HCT116 (cell line): ENCODE measurements around the gene TGFBI. TPM values are rescaled to one million over a fixed set of nuclear protein-coding genes. Genes with fewer than 3 reads are reported as not detected.

ENCODE experiments used
- ATAC-seq: fragments of 200-7000 bp; cut with Tn5 transposase; 2 replicates; pipeline ENCODE4 v1.9.1; 2020; ENCODE audit warnings: mild to moderate bottlenecking, moderate library complexity
- BruUV-seq: library from RNA; stranded (reverse); fragments of 400-500 nt; replicated peaks from 2 replicates; lab custom pipeline; 2021; lab: Mats Ljungman, UMichigan
- CTCF ChIA-PET: fragments of 300-600 bp; sonication (Branson Sonifier 250); formaldehyde crosslinking; loops from one replicate; lab custom pipeline; 2021; ENCODE audit warnings: antibody characterized with exemption; lab: Charles Lee
- POLR2A ChIA-PET: fragments of 300-600, 350-600 bp; sonication (Branson Sonifier 250); formaldehyde crosslinking; loops from one replicate; lab custom pipeline; 2021; ENCODE audit warnings: antibody characterized with exemption; lab: Charles Lee
- RAD21 ChIA-PET, 2 experiments: fragments of 300-600 bp; sonication (Branson Sonifier 250); formaldehyde crosslinking; loops; one replicate each; lab custom pipeline; 2023; ENCODE audit warnings: low total read pairs in 2 of 2; ENCODE audit not compliant: uncharacterized antibody in 2 of 2, unreplicated experiment in 2 of 2, low non-redundant PET in 1 of 2; lab: Charles Lee
- DNase-seq: peaks from one replicate; pipeline ENCODE4 v3.0.0-alpha.2; 2010; ENCODE audit warnings: low read depth, low spot score
- H2AFZ ChIP-seq: fragments of 200-600 bp; shearing (Covaris generic), sonication (generic); 2 replicates; pipeline ENCODE4 v1.6.1; 2017; ENCODE audit warnings: low read depth, mixed run types, mixed read lengths, antibody characterized with exemption, low read length; ENCODE audit not compliant: poor library complexity, severe bottlenecking
- H3K27ac ChIP-seq: 2 replicates; pipeline ENCODE4 v1.5.1; 2012; ENCODE audit warnings: low read depth, low read length
- H3K27me3 ChIP-seq: fragments of 200-600 bp; sonication (generic); 2 replicates; pipeline ENCODE4 v1.6.1; 2016; ENCODE audit warnings: mixed run types, low read length, mixed read lengths; ENCODE audit not compliant: insufficient read depth
- H3K36me3 ChIP-seq, 2 experiments: fragments of 200-500 bp in 1 of 2; fragments of 200-600 bp in 1 of 2; sonication (Bioruptor generic) in 1 of 2; sonication (generic) in 1 of 2; 2 replicates each; pipeline versions ENCODE4 v1.5.1 to v1.6.1; 2014 to 2016; ENCODE audit warnings: low read length in 2 of 2, inconsistent platforms in 1 of 2, mixed read lengths in 1 of 2, mixed run types in 1 of 2; ENCODE audit not compliant: insufficient read depth in 2 of 2, control insufficient read depth in 1 of 2
- H3K4me1 ChIP-seq, 2 experiments: fragments of 200-600 bp in 1 of 2; sonication (generic) in 1 of 2; 2 replicates each; pipeline versions ENCODE4 v1.5.1 to v1.6.1; 2012 to 2017; ENCODE audit warnings: low read length in 2 of 2, inconsistent platforms in 1 of 2, mild to moderate bottlenecking in 1 of 2, mixed read lengths in 1 of 2, mixed run types in 1 of 2, moderate library complexity in 1 of 2; ENCODE audit not compliant: insufficient read depth in 2 of 2, control insufficient read depth in 1 of 2
- H3K4me2 ChIP-seq: fragments of 200-600 bp; sonication (generic); 2 replicates; pipeline ENCODE4 v1.6.1; 2017; ENCODE audit warnings: mixed run types, low read length, mixed read lengths
- H3K4me3 ChIP-seq, 2 experiments: fragments of 200-600 bp in 1 of 2; sonication (generic) in 1 of 2; replicated peaks in 1 of 2; 2 replicates each; pipeline ENCODE4 v1.5.1; 2011 to 2016; ENCODE audit warnings: low read length in 2 of 2, control low read depth in 1 of 2, low read depth in 1 of 2, mild to moderate bottlenecking in 1 of 2, mixed read lengths in 1 of 2, mixed run types in 1 of 2
- H3K79me2 ChIP-seq: fragments of 200-600 bp; sonication (generic); 2 replicates; pipeline ENCODE4 v1.6.1; 2017; ENCODE audit warnings: mild to moderate bottlenecking, mixed run types, low read length, moderate library complexity, mixed read lengths; ENCODE audit not compliant: insufficient read depth
- H3K9ac ChIP-seq: fragments of 200-600 bp; sonication (generic); 2 replicates; pipeline ENCODE4 v1.6.1; 2016; ENCODE audit warnings: low read length, mixed read lengths
- H3K9me2 ChIP-seq: fragments of 200-600 bp; sonication (generic), shearing (Covaris generic); 2 replicates; pipeline ENCODE4 v1.6.1; 2017; ENCODE audit warnings: mixed run types, mild to moderate bottlenecking, moderate library complexity; ENCODE audit not compliant: insufficient read depth
- H3K9me3 ChIP-seq, 2 experiments: fragments of 200-500 bp in 1 of 2; fragments of 200-600 bp in 1 of 2; sonication (Bioruptor generic) in 1 of 2; sonication (generic) in 1 of 2; 2 replicates each; pipeline ENCODE4 v1.6.1; 2014 to 2017; ENCODE audit warnings: low read length in 2 of 2, mixed read lengths in 2 of 2, inconsistent platforms in 1 of 2, low read depth in 1 of 2, mild to moderate bottlenecking in 1 of 2, mixed run types in 1 of 2, moderate library complexity in 1 of 2; ENCODE audit not compliant: control insufficient read depth in 1 of 2, insufficient read depth in 1 of 2
- H4K20me1 ChIP-seq: fragments of 200-600 bp; sonication (generic), shearing (Covaris generic); 2 replicates; pipeline ENCODE4 v1.6.1; 2017; ENCODE audit warnings: mixed run types, mild to moderate bottlenecking, moderate library complexity; ENCODE audit not compliant: insufficient read depth
- CBX3 ChIP-seq: IDR thresholded peaks from 2 replicates; pipeline ENCODE4 v1.6.1; 2012; ENCODE audit warnings: low read depth
- EGR1 ChIP-seq: IDR thresholded peaks from 2 replicates; pipeline ENCODE4 v1.6.1; 2012; ENCODE audit warnings: low read depth
- EZH2 ChIP-seq: fragments of 200-600 bp; sonication (generic); IDR thresholded peaks from 2 replicates; pipeline ENCODE4 v1.6.1; 2017; ENCODE audit warnings: antibody characterized with exemption, mixed run types
- EZH2phosphoT487 ChIP-seq: fragments of 200-600 bp; IDR thresholded peaks from 2 replicates; pipeline ENCODE4 v1.6.1; 2018; ENCODE audit warnings: antibody characterized with exemption, borderline replicate concordance
- FOSL1 ChIP-seq: IDR thresholded peaks from 2 replicates; pipeline ENCODE4 v1.6.1; 2012; ENCODE audit warnings: low read depth
- POLR2A ChIP-seq: IDR thresholded peaks from 2 replicates; pipeline ENCODE4 v1.7.0; 2011; ENCODE audit warnings: borderline replicate concordance; ENCODE audit not compliant: insufficient read depth, insufficient read length; ENCODE audit errors: extremely low read depth
- POLR2AphosphoS5 ChIP-seq: IDR thresholded peaks from 2 replicates; pipeline ENCODE4 v1.6.1; 2011; ENCODE audit warnings: mild to moderate bottlenecking, low read depth, low read length, moderate library complexity
- RAD21 ChIP-seq: IDR thresholded peaks from 2 replicates; pipeline ENCODE4 v1.6.1; 2012; ENCODE audit warnings: low read depth, mild to moderate bottlenecking
- SIN3A ChIP-seq: IDR thresholded peaks from 2 replicates; pipeline ENCODE4 v1.6.1; 2012; ENCODE audit warnings: low read depth
- SRF ChIP-seq: IDR thresholded peaks from 2 replicates; pipeline ENCODE4 v1.6.1; 2012; ENCODE audit warnings: low read depth
- TCF7L2 ChIP-seq: IDR thresholded peaks from 2 replicates; pipeline ENCODE4 v1.7.0; 2011; ENCODE audit warnings: borderline replicate concordance, inconsistent platforms; ENCODE audit not compliant: insufficient read depth, insufficient read length; ENCODE audit errors: extremely low read depth
- YY1 ChIP-seq: IDR thresholded peaks from 2 replicates; pipeline ENCODE4 v1.6.1; 2011; ENCODE audit warnings: low read length, low read depth, moderate library complexity, mild to moderate bottlenecking; ENCODE audit not compliant: insufficient replicate concordance; ENCODE audit errors: extremely low read depth
- ZNF274 ChIP-seq: fragments of 200-500 bp; sonication (Bioruptor generic); IDR thresholded peaks from 2 replicates; pipeline ENCODE4 v1.6.1; 2014; ENCODE audit warnings: mild to moderate bottlenecking, low read depth, low read length, inconsistent platforms
- intact Hi-C: fragments of 100-400 bp; cut with micrococcal nuclease; formaldehyde crosslinking; loops from 2 replicates; pipeline ENCODE4 v1.10.0; 2022
- total RNA-seq: library from RNA; stranded (reverse); gene quantifications from one replicate; pipeline ENCODE4 v1.2.1, GENCODE V29; 2021; ENCODE audit not compliant: unreplicated experiment
- TF ChIP-seq, protein P1 (sequence below): IDR thresholded peaks from 2 replicates; pipeline ENCODE4 v1.6.1; 2012
- TF ChIP-seq, protein P2 (sequence below): IDR thresholded peaks from 2 replicates; pipeline ENCODE4 v1.6.1; 2011; ENCODE audit warnings: mild to moderate bottlenecking, low read length, moderate library complexity; ENCODE audit not compliant: insufficient replicate concordance; ENCODE audit errors: extremely low read depth
- TF ChIP-seq, protein P3 (sequence below): IDR thresholded peaks from 2 replicates; pipeline ENCODE4 v1.6.1; 2012
- TF ChIP-seq, protein P4 (sequence below), 3 experiments: fragments of 200-600 bp in 1 of 3; sonication (generic) in 1 of 3; IDR thresholded peaks in 2 of 3; conservative IDR thresholded peaks in 1 of 3; 2 replicates each; pipeline ENCODE4 v1.5.1; 2012 to 2017; ENCODE audit warnings: low read depth in 2 of 3, low read length in 2 of 3, antibody characterized with exemption in 1 of 3, borderline replicate concordance in 1 of 3, control low read depth in 1 of 3, mild to moderate bottlenecking in 1 of 3, mixed read lengths in 1 of 3, mixed run types in 1 of 3, moderate library complexity in 1 of 3; ENCODE audit not compliant: insufficient read depth in 1 of 3
- TF ChIP-seq, protein P5 (sequence below): IDR thresholded peaks from 2 replicates; pipeline ENCODE4 v1.6.1; 2012; ENCODE audit warnings: low read depth

Gene TGFBI
- total RNA-seq, 1 experiment from 2014 or later: 0.64 TPM

DNA sequence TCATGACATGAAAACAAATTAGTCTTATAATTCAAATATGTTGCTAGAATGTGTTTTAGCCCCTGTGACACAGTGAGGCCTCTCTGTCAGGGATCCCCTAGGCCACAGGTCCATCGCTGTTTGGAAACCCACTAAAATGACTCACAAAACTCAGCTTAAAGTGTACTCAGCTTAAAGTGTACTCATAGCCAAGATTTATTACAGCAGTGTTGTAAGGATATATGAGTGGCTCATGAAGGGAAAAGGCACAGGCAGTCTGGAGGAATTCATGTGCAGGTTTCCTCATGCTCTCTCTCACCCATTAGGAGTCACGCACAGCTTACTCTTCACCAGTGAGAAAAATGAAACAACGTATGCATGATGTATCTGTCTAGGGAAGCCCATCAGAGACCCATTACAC lies 24.4 kb upstream of the TGFBI start:
- CTCF ChIA-PET: no interaction called here
- Histone ChIP-seq H3K9me2 (no peaks in the 10 kb centered on the region), H3K4me1 (peaks cover 4 to 17% of the 10 kb centered on the region in 2 experiments; a peak in 2 of 4 replicates), H4K20me1 (no peaks in the 10 kb centered on the region), H3K27me3 (peaks cover 67% of the 10 kb centered on the region), H2AFZ (no peak overlapping the region), H3K36me3 (no peaks in the 10 kb centered on the region), H3K4me3 (no peak overlapping the region), H3K27ac (no peak overlapping the region), H3K9me3 (no peaks in the 10 kb centered on the region), H3K4me2 (no peak overlapping the region), H3K9ac (no peak overlapping the region), H3K79me2 (no peaks in the 10 kb centered on the region)
- RAD21 ChIA-PET: no interaction called here
- intact Hi-C loops: loop anchor here (5.0 kb wide), 1 partner anchor 873 kb away; no protein-coding TSS in a partner anchor
- TF ChIP-seq CBX3: no peak
- TF ChIP-seq RAD21: no peak
- TF ChIP-seq POLR2AphosphoS5: no peak
- TF ChIP-seq EZH2phosphoT487: no peak
- no peak for TF ChIP-seq SRF
- TF ChIP-seq, protein P1, sequence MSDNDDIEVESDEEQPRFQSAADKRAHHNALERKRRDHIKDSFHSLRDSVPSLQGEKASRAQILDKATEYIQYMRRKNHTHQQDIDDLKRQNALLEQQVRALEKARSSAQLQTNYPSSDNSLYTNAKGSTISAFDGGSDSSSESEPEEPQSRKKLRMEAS: no peak
- TF ChIP-seq SIN3A: no peak
- TF ChIP-seq EZH2: no peak
- TF ChIP-seq, protein P2, sequence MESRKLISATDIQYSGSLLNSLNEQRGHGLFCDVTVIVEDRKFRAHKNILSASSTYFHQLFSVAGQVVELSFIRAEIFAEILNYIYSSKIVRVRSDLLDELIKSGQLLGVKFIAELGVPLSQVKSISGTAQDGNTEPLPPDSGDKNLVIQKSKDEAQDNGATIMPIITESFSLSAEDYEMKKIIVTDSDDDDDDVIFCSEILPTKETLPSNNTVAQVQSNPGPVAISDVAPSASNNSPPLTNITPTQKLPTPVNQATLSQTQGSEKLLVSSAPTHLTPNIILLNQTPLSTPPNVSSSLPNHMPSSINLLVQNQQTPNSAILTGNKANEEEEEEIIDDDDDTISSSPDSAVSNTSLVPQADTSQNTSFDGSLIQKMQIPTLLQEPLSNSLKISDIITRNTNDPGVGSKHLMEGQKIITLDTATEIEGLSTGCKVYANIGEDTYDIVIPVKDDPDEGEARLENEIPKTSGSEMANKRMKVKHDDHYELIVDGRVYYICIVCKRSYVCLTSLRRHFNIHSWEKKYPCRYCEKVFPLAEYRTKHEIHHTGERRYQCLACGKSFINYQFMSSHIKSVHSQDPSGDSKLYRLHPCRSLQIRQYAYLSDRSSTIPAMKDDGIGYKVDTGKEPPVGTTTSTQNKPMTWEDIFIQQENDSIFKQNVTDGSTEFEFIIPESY: no peak
- TF ChIP-seq, protein P3, sequence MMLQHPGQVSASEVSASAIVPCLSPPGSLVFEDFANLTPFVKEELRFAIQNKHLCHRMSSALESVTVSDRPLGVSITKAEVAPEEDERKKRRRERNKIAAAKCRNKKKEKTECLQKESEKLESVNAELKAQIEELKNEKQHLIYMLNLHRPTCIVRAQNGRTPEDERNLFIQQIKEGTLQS: no peak
- TF ChIP-seq FOSL1: no peak
- no peak for TF ChIP-seq POLR2A
- TF ChIP-seq, protein P4, sequence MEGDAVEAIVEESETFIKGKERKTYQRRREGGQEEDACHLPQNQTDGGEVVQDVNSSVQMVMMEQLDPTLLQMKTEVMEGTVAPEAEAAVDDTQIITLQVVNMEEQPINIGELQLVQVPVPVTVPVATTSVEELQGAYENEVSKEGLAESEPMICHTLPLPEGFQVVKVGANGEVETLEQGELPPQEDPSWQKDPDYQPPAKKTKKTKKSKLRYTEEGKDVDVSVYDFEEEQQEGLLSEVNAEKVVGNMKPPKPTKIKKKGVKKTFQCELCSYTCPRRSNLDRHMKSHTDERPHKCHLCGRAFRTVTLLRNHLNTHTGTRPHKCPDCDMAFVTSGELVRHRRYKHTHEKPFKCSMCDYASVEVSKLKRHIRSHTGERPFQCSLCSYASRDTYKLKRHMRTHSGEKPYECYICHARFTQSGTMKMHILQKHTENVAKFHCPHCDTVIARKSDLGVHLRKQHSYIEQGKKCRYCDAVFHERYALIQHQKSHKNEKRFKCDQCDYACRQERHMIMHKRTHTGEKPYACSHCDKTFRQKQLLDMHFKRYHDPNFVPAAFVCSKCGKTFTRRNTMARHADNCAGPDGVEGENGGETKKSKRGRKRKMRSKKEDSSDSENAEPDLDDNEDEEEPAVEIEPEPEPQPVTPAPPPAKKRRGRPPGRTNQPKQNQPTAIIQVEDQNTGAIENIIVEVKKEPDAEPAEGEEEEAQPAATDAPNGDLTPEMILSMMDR (IDR thresholded peaks at IDR 0.05 in 2 of 3, conservative IDR thresholded peaks at IDR 0.05 in 1 of 3; ENCODE audit: borderline replicate concordance in 1 of 3, insufficient read depth in 1 of 3, low read depth in 2 of 3, low read length in 2 of 3): no peak
- no peak for TF ChIP-seq TCF7L2
- TF ChIP-seq EGR1: no peak
- no peak for TF ChIP-seq ZNF274
- TF ChIP-seq, protein P5, sequence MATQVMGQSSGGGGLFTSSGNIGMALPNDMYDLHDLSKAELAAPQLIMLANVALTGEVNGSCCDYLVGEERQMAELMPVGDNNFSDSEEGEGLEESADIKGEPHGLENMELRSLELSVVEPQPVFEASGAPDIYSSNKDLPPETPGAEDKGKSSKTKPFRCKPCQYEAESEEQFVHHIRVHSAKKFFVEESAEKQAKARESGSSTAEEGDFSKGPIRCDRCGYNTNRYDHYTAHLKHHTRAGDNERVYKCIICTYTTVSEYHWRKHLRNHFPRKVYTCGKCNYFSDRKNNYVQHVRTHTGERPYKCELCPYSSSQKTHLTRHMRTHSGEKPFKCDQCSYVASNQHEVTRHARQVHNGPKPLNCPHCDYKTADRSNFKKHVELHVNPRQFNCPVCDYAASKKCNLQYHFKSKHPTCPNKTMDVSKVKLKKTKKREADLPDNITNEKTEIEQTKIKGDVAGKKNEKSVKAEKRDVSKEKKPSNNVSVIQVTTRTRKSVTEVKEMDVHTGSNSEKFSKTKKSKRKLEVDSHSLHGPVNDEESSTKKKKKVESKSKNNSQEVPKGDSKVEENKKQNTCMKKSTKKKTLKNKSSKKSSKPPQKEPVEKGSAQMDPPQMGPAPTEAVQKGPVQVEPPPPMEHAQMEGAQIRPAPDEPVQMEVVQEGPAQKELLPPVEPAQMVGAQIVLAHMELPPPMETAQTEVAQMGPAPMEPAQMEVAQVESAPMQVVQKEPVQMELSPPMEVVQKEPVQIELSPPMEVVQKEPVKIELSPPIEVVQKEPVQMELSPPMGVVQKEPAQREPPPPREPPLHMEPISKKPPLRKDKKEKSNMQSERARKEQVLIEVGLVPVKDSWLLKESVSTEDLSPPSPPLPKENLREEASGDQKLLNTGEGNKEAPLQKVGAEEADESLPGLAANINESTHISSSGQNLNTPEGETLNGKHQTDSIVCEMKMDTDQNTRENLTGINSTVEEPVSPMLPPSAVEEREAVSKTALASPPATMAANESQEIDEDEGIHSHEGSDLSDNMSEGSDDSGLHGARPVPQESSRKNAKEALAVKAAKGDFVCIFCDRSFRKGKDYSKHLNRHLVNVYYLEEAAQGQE: no peak
- no peak for TF ChIP-seq YY1
- no peak for ATAC-seq
- DNase-seq: no peak
- POLR2A ChIA-PET: no interaction called here
- BruUV-seq: no TSS peak
